SK-N-SH (cell line): Measurements from ENCODE around the gene NNT. TPM values are rescaled to one million over a fixed set of nuclear protein-coding genes. Genes with fewer than 3 reads are reported as not detected.

Experiments used
- CTCF ChIA-PET: fragments of 300-600, 350-600 bp; formaldehyde crosslinking; extraction: SDS; loops from one replicate; lab custom pipeline; 2021; lab: Yijun Ruan, JAX
- POLR2A ChIA-PET: fragments of 350-600 bp; sonication (Branson Sonifier 250); formaldehyde crosslinking; extraction: SDS; loops from one replicate; lab custom pipeline; 2020; ENCODE audit warnings: antibody characterized with exemption, inconsistent platforms; lab: Yijun Ruan, JAX
- DNase-seq: peaks from one replicate; pipeline ENCODE4 v3.0.0; 2012
- H2AFZ ChIP-seq: fragments of 200-600 bp; sonication (generic); 2 replicates; pipeline ENCODE4 v1.8.1; 2016; ENCODE audit warnings: antibody characterized with exemption, mild to moderate bottlenecking, low read depth
- H3F3A ChIP-seq: fragments of 200-600 bp; sonication (generic); replicated peaks from 2 replicates; pipeline ENCODE3; 2016; ENCODE audit warnings: antibody characterized with exemption, mild to moderate bottlenecking; ENCODE audit not compliant: insufficient read depth
- H3K27ac ChIP-seq, 2 experiments: fragments of 200-500 bp in 1 of 2; fragments of 200-600 bp in 1 of 2; sonication (Bioruptor generic) in 1 of 2; sonication (generic), shearing (Covaris generic) in 1 of 2; 2 replicates each; pipeline versions ENCODE4 v1.5.1 to v1.6.1; 2014 to 2016; ENCODE audit warnings: low read depth in 2 of 2, inconsistent platforms in 1 of 2, low read length in 1 of 2, mild to moderate bottlenecking in 1 of 2, mixed read lengths in 1 of 2
- H3K27me3 ChIP-seq: fragments of 200-600 bp; sonication (generic), shearing (Covaris generic); 2 replicates; pipeline ENCODE4 v1.6.1; 2016; ENCODE audit warnings: mixed run types; ENCODE audit not compliant: insufficient read depth
- H3K36me3 ChIP-seq, 2 experiments: fragments of 200-500 bp in 1 of 2; fragments of 200-600 bp in 1 of 2; sonication (Bioruptor generic) in 1 of 2; sonication (generic) in 1 of 2; replicated peaks in 1 of 2; 2 replicates each; pipeline versions ENCODE3 to v1.5.1; 2014 to 2016; ENCODE audit warnings: low read length in 1 of 2, mild to moderate bottlenecking in 1 of 2; ENCODE audit not compliant: insufficient read depth in 2 of 2, control insufficient read depth in 1 of 2
- H3K4me1 ChIP-seq, 2 experiments: fragments of 200-500 bp in 1 of 2; fragments of 200-600 bp in 1 of 2; sonication (Bioruptor generic) in 1 of 2; sonication (generic), shearing (Covaris generic) in 1 of 2; 2 replicates each; pipeline versions ENCODE4 v1.5.1 to v1.6.1; 2014 to 2016; ENCODE audit warnings: low read depth in 1 of 2, low read length in 1 of 2, mixed run types in 1 of 2; ENCODE audit not compliant: insufficient read depth in 2 of 2, control insufficient read depth in 1 of 2
- H3K4me2 ChIP-seq: fragments of 200-600 bp; sonication (generic), shearing (Covaris generic); 2 replicates; pipeline ENCODE4 v1.6.1; 2017; ENCODE audit warnings: mixed run types
- H3K4me3 ChIP-seq, 2 experiments: fragments of 200-500 bp in 1 of 2; fragments of 200-600 bp in 1 of 2; sonication (Bioruptor generic) in 1 of 2; sonication (generic), shearing (Covaris generic) in 1 of 2; 2 replicates each; pipeline versions ENCODE4 v1.5.1 to v1.8.1; 2014 to 2016; ENCODE audit warnings: low read depth in 2 of 2, inconsistent platforms in 1 of 2, low read length in 1 of 2, mild to moderate bottlenecking in 1 of 2, mixed read lengths in 1 of 2, moderate library complexity in 1 of 2
- H3K79me2 ChIP-seq: fragments of 200-600 bp; sonication (generic); 2 replicates; pipeline ENCODE4 v1.8.1; 2017; ENCODE audit warnings: mild to moderate bottlenecking; ENCODE audit not compliant: insufficient read depth
- H3K9ac ChIP-seq: fragments of 200-600 bp; sonication (generic); 2 replicates; pipeline ENCODE4 v1.6.1; 2017; ENCODE audit warnings: mixed run types
- H3K9me2 ChIP-seq: fragments of 200-600 bp; sonication (generic); 2 replicates; pipeline ENCODE4 v1.6.1; 2017; ENCODE audit warnings: mixed run types
- H3K9me3 ChIP-seq: fragments of 200-600 bp; sonication (generic); 2 replicates; pipeline ENCODE4 v1.6.1; 2017; ENCODE audit warnings: mixed run types, mild to moderate bottlenecking, moderate library complexity
- H4K20me1 ChIP-seq: fragments of 200-600 bp; sonication (generic); 2 replicates; pipeline ENCODE4 v1.6.1; 2017; ENCODE audit warnings: mild to moderate bottlenecking, mixed run types; ENCODE audit not compliant: insufficient read depth
- CHD2 ChIP-seq: fragments of 150-350 bp; IDR thresholded peaks from 2 replicates; pipeline ENCODE4 v1.6.1; 2018; ENCODE audit warnings: low read length; ENCODE audit not compliant: partially characterized antibody
- EZH2phosphoT487 ChIP-seq: fragments of 200-600 bp; sonication (generic); IDR thresholded peaks from 2 replicates; pipeline ENCODE4 v1.6.1; 2017; ENCODE audit warnings: low read depth, mixed run types, mild to moderate bottlenecking, antibody characterized with exemption, moderate library complexity, borderline replicate concordance
- FOXJ3 ChIP-seq: sonication (generic); formaldehyde crosslinking; IDR thresholded peaks from 2 replicates; pipeline ENCODE4 v1.5.1; 2020; ENCODE audit warnings: mild to moderate bottlenecking, missing genetic modification reagents
- MXI1 ChIP-seq: IDR thresholded peaks from 2 replicates; pipeline ENCODE4 v1.6.1; 2012; ENCODE audit warnings: mild to moderate bottlenecking, low read depth, low read length, improper control_type of control experiment
- NFIC ChIP-seq: IDR thresholded peaks from 2 replicates; pipeline ENCODE4 v1.4.0; 2012; ENCODE audit warnings: borderline replicate concordance
- RXRA ChIP-seq: IDR thresholded peaks from 2 replicates; pipeline ENCODE4 v1.4.0; 2012; ENCODE audit warnings: low read depth, mild to moderate bottlenecking, borderline replicate concordance
- SMC3 ChIP-seq: IDR thresholded peaks from 2 replicates; pipeline ENCODE4 v1.6.1; 2012; ENCODE audit warnings: low read depth, low read length, improper control_type of control experiment
- TCF12 ChIP-seq: IDR thresholded peaks from 2 replicates; pipeline ENCODE4 v1.4.0; 2012
- TEAD4 ChIP-seq: IDR thresholded peaks from 2 replicates; pipeline ENCODE4 v1.4.0; 2012; ENCODE audit warnings: mild to moderate bottlenecking, borderline replicate concordance; ENCODE audit not compliant: insufficient read depth
- WGBS: methylation state at CpG from one replicate; pipeline ENCODE4 v1.1.6; 2017; ENCODE audit warnings: low lambda C conversion rate; 5-methylcytosine and 5-hydroxymethylcytosine counted together
- polyA plus RNA-seq, 3 experiments: library from polyadenylated mRNA; depleted of rRNA; stranded (reverse); fragments of >200 nt; gene quantifications; 2 replicates each; pipeline ENCODE4 v1.2.3, GENCODE V29; 2012
- TF ChIP-seq, protein P1 (sequence below): fragments of 150-350 bp; IDR thresholded peaks from 2 replicates; pipeline ENCODE4 v1.6.1; 2016; ENCODE audit warnings: mild to moderate bottlenecking, low read depth, low read length
- TF ChIP-seq, protein P2 (sequence below): IDR thresholded peaks from 2 replicates; pipeline ENCODE4; 2012
- TF ChIP-seq, protein P3 (sequence below): IDR thresholded peaks from 2 replicates; pipeline ENCODE4 v1.4.0; 2012; ENCODE audit warnings: low read depth, borderline replicate concordance

NNT gene
- polyA plus RNA-seq, 1 of the 3 experiments (the other 2 are of a cell fraction), result 21.9 TPM

DNA sequence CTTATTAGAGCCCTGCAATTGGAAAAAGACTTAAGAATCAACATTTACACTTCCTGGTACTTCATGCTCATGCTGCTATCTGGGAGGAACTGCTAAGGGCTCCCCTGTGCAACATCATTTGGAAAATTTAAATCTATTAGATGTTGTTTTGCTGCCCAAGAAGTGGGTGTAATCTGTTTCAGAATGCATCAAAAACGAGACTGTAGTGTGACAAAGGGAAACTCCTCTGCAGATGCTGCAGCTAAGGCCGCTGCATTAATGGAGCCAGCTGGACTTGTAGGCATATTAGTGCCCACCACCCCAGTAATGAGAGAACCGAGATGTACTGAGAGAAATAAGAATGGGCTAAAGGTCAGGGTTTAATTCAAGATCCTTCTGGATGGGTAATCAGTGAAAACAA lies 35.0 kb upstream of the NNT start:
- Histone ChIP-seq H3K4me1 (peaks cover under 1 to 6% of the 10 kb centered on the region in 2 experiments; a peak in 2 of 4 replicates), H3K4me3 (no peak overlapping the region), H3K36me3 (no peaks in the 10 kb centered on the region), H3K27me3 (no peaks in the 10 kb centered on the region), H3K9me3 (no peaks in the 10 kb centered on the region), H3K9ac (no peak overlapping the region), H2AFZ (no peak overlapping the region), H3K27ac (no peak overlapping the region), H3K4me2 (no peak overlapping the region), H3F3A (peaks cover 3% of the 10 kb centered on the region), H3K79me2 (no peaks in the 10 kb centered on the region), H4K20me1 (no peaks in the 10 kb centered on the region), H3K9me2 (no peaks in the 10 kb centered on the region)
- ChIA-PET CTCF (interaction anchor here (1.0 kb wide), 1 partner anchor 11 kb away, joined by 3 read pairs; no protein-coding TSS in a partner anchor), POLR2A (no interaction called here)
- WGBS, result 75% methylated on average over 3 of the region's 3 CpGs
- TF ChIP-seq TEAD4 (no peak), CHD2 (no peak)
- no peak for DNase-seq

DNA sequence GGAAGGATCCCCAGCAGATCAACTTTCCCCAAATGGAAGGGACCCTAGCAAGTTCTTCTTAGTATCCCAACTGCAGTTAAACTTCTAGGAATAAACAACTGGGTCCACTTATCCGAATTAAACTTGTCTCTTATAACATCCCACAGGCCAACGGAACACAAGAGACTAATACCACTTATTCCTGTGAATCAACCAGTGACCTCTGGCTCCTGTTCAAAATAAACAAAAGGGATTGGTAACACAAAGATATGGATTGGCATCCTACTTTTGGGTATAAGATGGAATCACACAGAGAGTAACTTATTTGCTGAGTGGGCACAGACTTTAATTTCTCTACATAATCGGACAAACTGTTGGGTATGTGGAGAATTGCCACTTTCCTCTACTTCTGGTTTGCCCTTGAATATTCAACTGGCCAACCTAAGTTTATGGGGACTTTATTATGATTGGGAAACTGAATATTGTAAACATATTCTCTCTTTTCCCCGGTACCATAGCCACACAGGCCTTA lies 33.7 kb upstream of the NNT start:
- Histone ChIP-seq H2AFZ (no peak overlapping the region), H3F3A (peaks cover 3% of the 10 kb centered on the region), H3K4me3 (no peak overlapping the region), H3K9me2 (no peaks in the 10 kb centered on the region), H3K36me3 (no peaks in the 10 kb centered on the region), H3K4me1 (peaks cover 2 to 6% of the 10 kb centered on the region in 2 experiments; a peak in 2 of 4 replicates), H3K4me2 (no peak overlapping the region), H3K27ac (no peak overlapping the region), H3K27me3 (no peaks in the 10 kb centered on the region), H3K9ac (no peak overlapping the region), H4K20me1 (no peaks in the 10 kb centered on the region), H3K9me3 (no peaks in the 10 kb centered on the region), H3K79me2 (no peaks in the 10 kb centered on the region)
- ChIA-PET POLR2A (no interaction called here), CTCF (no interaction called here)
- 89% methylated on average over 4 of the region's 4 CpGs for WGBS
- no peak for DNase-seq
- no peak for TF ChIP-seq NFIC
- no peak for TF ChIP-seq RXRA
- TF ChIP-seq, protein P1, sequence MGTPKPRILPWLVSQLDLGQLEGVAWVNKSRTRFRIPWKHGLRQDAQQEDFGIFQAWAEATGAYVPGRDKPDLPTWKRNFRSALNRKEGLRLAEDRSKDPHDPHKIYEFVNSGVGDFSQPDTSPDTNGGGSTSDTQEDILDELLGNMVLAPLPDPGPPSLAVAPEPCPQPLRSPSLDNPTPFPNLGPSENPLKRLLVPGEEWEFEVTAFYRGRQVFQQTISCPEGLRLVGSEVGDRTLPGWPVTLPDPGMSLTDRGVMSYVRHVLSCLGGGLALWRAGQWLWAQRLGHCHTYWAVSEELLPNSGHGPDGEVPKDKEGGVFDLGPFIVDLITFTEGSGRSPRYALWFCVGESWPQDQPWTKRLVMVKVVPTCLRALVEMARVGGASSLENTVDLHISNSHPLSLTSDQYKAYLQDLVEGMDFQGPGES, result no peak
- TF ChIP-seq, all 33 proteins: peak for 0

DNA sequence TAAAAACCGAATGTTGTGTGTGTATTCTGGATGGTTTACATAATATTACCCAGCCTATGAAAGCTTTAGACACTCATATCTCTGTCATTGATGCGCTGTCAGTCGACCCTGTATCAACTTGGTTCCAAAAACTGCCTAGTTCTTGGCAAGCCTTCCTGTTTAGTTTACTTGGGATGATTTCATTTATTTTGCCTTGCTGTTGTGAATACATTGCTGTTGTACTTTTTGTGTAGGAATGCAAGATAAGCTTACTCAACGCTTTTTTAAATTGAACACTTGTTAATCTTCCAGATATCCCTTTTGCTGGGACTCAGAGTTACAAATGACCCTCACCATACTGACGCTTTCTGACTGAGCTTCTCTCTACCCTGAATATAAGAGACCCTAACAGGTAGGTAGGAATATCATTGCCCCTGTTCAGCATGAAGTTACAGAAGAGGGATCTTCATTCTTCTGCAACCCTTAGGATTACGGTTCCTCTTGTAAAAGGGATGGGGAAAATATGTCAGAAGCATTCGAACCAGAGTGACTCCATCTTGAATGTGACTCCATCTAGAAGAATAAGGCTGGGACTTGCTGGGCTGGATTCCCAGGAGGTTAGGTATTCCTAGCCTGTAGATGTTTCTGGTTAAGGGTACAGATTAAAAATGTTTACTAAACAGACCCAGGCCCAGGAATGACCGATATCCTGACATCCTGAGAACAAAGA lies 32.4 kb upstream of the NNT start:
- Histone ChIP-seq H3K4me1 (peaks cover 2 to 6% of the 10 kb centered on the region in 2 experiments; a peak in 2 of 4 replicates), H3K27ac (no peak overlapping the region), H3K9me2 (no peaks in the 10 kb centered on the region), H3K9me3 (no peaks in the 10 kb centered on the region), H3K4me3 (no peak overlapping the region), H3K36me3 (no peaks in the 10 kb centered on the region), H2AFZ (no peak overlapping the region), H3F3A (peaks cover 3% of the 10 kb centered on the region), H3K79me2 (no peaks in the 10 kb centered on the region), H3K9ac (no peak overlapping the region), H4K20me1 (no peaks in the 10 kb centered on the region), H3K4me2 (no peak overlapping the region), H3K27me3 (no peaks in the 10 kb centered on the region)
- 80% methylated on average over 8 of the region's 8 CpGs for WGBS
- ChIA-PET CTCF (interaction anchor here (1.0 kb wide), 1 partner anchor 88 kb away, joined by 3 read pairs; no protein-coding TSS in a partner anchor), POLR2A (no interaction called here)
- no peak for DNase-seq
- no peak for TF ChIP-seq TCF12
- TF ChIP-seq RXRA, result no peak
- TF ChIP-seq, protein P2, sequence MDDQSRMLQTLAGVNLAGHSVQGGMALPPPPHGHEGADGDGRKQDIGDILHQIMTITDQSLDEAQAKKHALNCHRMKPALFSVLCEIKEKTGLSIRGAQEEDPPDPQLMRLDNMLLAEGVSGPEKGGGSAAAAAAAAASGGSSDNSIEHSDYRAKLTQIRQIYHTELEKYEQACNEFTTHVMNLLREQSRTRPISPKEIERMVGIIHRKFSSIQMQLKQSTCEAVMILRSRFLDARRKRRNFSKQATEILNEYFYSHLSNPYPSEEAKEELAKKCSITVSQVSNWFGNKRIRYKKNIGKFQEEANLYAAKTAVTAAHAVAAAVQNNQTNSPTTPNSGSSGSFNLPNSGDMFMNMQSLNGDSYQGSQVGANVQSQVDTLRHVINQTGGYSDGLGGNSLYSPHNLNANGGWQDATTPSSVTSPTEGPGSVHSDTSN, result no peak
- no peak for TF ChIP-seq EZH2phosphoT487
- no peak for TF ChIP-seq MXI1
- no peak for TF ChIP-seq FOXJ3
- TF ChIP-seq, protein P3, sequence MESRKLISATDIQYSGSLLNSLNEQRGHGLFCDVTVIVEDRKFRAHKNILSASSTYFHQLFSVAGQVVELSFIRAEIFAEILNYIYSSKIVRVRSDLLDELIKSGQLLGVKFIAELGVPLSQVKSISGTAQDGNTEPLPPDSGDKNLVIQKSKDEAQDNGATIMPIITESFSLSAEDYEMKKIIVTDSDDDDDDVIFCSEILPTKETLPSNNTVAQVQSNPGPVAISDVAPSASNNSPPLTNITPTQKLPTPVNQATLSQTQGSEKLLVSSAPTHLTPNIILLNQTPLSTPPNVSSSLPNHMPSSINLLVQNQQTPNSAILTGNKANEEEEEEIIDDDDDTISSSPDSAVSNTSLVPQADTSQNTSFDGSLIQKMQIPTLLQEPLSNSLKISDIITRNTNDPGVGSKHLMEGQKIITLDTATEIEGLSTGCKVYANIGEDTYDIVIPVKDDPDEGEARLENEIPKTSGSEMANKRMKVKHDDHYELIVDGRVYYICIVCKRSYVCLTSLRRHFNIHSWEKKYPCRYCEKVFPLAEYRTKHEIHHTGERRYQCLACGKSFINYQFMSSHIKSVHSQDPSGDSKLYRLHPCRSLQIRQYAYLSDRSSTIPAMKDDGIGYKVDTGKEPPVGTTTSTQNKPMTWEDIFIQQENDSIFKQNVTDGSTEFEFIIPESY, result no peak
- no peak for TF ChIP-seq SMC3
- no peak for TF ChIP-seq NFIC
